Measurements from ENCODE around the gene CA5B. TPM values are rescaled to one million over a fixed set of nuclear protein-coding genes. Genes with fewer than 3 reads are reported as not detected.

CA5B gene
- total and polyA plus RNA-seq, 2 donors (not counting 1 experiment from before 2014, with no cell fraction given), result 17.2 to 25.1 TPM

DNA sequence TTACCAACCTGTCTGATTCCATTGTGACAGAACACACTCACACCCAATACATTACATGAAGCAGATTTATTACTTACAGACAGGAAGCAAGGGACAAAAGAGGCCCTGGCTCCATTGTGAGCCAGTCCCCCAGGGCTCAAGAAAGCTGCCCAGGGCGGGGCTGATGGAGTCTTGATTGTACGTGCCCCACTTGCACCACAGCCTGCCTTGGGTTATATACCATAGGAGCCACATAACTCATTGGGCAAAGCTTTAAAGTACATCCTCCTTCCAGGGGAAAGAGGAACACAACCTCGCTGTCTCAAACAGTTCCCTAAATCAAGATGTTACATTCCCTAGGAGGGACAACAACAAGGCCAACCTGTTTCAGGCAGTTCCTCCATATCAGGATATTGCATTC lies 48.8 kb downstream of the CA5B start:
- intact Hi-C loops (cut with micrococcal nuclease), result loop anchor here (10.0 kb wide), 1 partner anchor 452 kb away; the partner anchor contains the start of gene PIGA
- no peak overlapping the region for H3K27ac ChIP-seq (ENCODE audit: low read length in 2 of 2)
- TF ChIP-seq, protein P1, sequence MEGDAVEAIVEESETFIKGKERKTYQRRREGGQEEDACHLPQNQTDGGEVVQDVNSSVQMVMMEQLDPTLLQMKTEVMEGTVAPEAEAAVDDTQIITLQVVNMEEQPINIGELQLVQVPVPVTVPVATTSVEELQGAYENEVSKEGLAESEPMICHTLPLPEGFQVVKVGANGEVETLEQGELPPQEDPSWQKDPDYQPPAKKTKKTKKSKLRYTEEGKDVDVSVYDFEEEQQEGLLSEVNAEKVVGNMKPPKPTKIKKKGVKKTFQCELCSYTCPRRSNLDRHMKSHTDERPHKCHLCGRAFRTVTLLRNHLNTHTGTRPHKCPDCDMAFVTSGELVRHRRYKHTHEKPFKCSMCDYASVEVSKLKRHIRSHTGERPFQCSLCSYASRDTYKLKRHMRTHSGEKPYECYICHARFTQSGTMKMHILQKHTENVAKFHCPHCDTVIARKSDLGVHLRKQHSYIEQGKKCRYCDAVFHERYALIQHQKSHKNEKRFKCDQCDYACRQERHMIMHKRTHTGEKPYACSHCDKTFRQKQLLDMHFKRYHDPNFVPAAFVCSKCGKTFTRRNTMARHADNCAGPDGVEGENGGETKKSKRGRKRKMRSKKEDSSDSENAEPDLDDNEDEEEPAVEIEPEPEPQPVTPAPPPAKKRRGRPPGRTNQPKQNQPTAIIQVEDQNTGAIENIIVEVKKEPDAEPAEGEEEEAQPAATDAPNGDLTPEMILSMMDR (IDR thresholded peaks at IDR 0.05), result no peak
- no peak for TF ChIP-seq EZH2 (IDR thresholded peaks at IDR 0.05; ENCODE audit: borderline replicate concordance, insufficient read depth, low read depth, low read length, poor library complexity, severe bottlenecking)
- H3K4me1 Mint-ChIP-seq, result peaks cover 6% of the 10 kb centered on the region
- no peaks in the 10 kb centered on the region for H3K36me3 ChIP-seq (replicated peaks in 1 of 2; ENCODE audit: control extremely low read depth in 1 of 2, control insufficient read depth in 1 of 2, extremely low read depth in 1 of 2, insufficient read depth in 2 of 2, low read length in 1 of 2)
- no peak overlapping the region for H3K4me3 Mint-ChIP-seq
- no peaks in the 10 kb centered on the region for H3K27me3 ChIP-seq (replicated peaks in 1 of 4; ENCODE audit: control extremely low read depth in 1 of 4, control insufficient read depth in 3 of 4, insufficient read depth in 4 of 4, low read length in 3 of 4)
- ATAC-seq (ENCODE audit: low read depth) (no peak), DNase-seq (no peak)
- no peaks in the 10 kb centered on the region for H3K9me3 ChIP-seq (ENCODE audit: control extremely low read depth in 1 of 3, control insufficient read depth in 2 of 3, insufficient read depth in 1 of 3, low read length in 2 of 3)
- H3K9me3 Mint-ChIP-seq (ENCODE audit: insufficient read depth), result no peaks in the 10 kb centered on the region
- WGBS (ENCODE audit: insufficient coverage), result no CpG with 5 or more reads among the region's 3 CpGs
- H3K79me2 ChIP-seq (ENCODE audit: control insufficient read depth, insufficient read depth, low read length), result peaks cover 3% of the 10 kb centered on the region
- no peak overlapping the region for H3K4me2 ChIP-seq (replicated peaks; ENCODE audit: low read depth, low read length, poor library complexity, severe bottlenecking)
- H3K9ac ChIP-seq (ENCODE audit: low read length), result no peak overlapping the region
- peak overlapping the region; percentile 27 for H3K27ac Mint-ChIP-seq
- H3K4me3 ChIP-seq (ENCODE audit: control extremely low read depth in 1 of 5, extremely low read depth in 1 of 5, insufficient read depth in 1 of 5, low read depth in 2 of 5, low read length in 4 of 5), result no peak overlapping the region
- H3K4me1 ChIP-seq (ENCODE audit: control insufficient read depth in 2 of 2, insufficient read depth in 2 of 2, low read length in 2 of 2), result peaks cover 19 to 27% of the 10 kb centered on the region in 2 donors
- ChIA-PET POLR2A (no interaction called here), CTCF (no interaction called here)
- no peaks in the 10 kb centered on the region for H3K27me3 Mint-ChIP-seq
- H4K20me1 ChIP-seq (ENCODE audit: control insufficient read depth, insufficient read depth, low read length, poor library complexity, severe bottlenecking), result no peaks in the 10 kb centered on the region
- H2AFZ ChIP-seq (ENCODE audit: insufficient read depth, low read depth, low read length, poor library complexity, severe bottlenecking), result no peak overlapping the region

DNA sequence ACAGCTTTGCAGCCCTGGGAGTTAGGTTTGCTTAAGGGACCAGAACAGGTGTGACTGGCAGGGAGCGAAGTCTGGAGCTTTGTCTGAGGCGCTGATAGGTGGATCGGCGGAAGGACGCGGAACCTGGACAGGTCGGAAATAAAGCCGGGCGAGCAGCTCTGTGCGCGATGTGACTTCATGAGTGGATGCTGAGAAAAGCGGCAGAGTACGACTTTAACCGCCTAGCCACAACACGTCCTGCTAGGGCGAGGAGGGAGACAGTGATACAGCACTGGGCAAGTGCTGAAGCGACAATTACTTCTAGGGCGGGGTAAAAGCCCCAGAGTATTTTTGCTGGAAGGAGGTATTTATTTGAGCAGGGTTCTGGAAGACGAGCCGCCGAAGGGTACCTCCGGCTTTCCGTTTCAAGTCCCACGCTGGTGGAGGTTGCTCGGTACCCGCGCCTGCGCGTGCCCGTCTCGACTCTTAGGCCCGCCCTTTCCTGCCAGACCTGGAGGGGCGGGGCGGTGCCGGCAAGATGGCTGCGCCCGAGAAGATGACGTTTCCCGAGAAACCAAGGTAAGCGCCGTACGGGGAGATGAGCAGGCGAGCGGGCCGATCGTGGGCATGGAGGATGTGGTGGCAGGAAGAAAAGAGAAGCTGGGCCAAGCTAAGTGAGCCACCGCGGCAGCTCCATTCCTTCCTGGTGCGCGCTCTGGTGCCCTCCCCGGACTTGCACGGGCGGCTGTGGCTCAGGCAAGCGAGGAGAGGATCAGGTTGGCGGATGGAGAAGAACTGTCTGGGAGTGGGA lies 52.1 kb downstream of the CA5B start, which contains the start of gene ZRSR2:
ZRSR2 (plus strand) TSS at position 506 of the 790 bp plus-strand sequence; CDS start at position 518, 12 bp downstream.
- Histone ChIP-seq H2AFZ (ENCODE audit: insufficient read depth, low read depth, low read length, poor library complexity, severe bottlenecking) (peak within 1 kb of the TSS; percentile 97), H4K20me1 (ENCODE audit: control insufficient read depth, insufficient read depth, low read length, poor library complexity, severe bottlenecking) (peaks cover 13% of the 10 kb centered on the region), H3K4me3 (ENCODE audit: control extremely low read depth in 1 of 5, extremely low read depth in 1 of 5, insufficient read depth in 1 of 5, low read depth in 2 of 5, low read length in 4 of 5) (peak within 1 kb of the TSS; percentile 74 to 98 (median 88)), H3K4me2 (replicated peaks; ENCODE audit: low read depth, low read length, poor library complexity, severe bottlenecking) (peak within 1 kb of the TSS; percentile 80), H3K79me2 (ENCODE audit: control insufficient read depth, insufficient read depth, low read length) (peaks cover 35% of the 10 kb centered on the region), H3K27ac (ENCODE audit: low read length in 2 of 2) (peak within 1 kb of the TSS; percentile 88 to 95), H3K9ac (ENCODE audit: low read length) (peak within 1 kb of the TSS; percentile 93), H3K4me1 (ENCODE audit: control insufficient read depth in 2 of 2, insufficient read depth in 2 of 2, low read length in 2 of 2) (peaks cover 25 to 27% of the 10 kb centered on the region in 2 donors), H3K36me3 (replicated peaks in 1 of 2; ENCODE audit: control extremely low read depth in 1 of 2, control insufficient read depth in 1 of 2, extremely low read depth in 1 of 2, insufficient read depth in 2 of 2, low read length in 1 of 2) (peaks cover 2 to 16% of the 10 kb centered on the region in 2 experiments), H3K27me3 (replicated peaks in 1 of 4; ENCODE audit: control extremely low read depth in 1 of 4, control insufficient read depth in 3 of 4, insufficient read depth in 4 of 4, low read length in 3 of 4) (no peaks in the 10 kb centered on the region), H3K9me3 (ENCODE audit: control extremely low read depth in 1 of 3, control insufficient read depth in 2 of 3, insufficient read depth in 1 of 3, low read length in 2 of 3) (no peaks in the 10 kb centered on the region)
- 0% methylated on average over 46 of the region's 55 CpGs for WGBS (ENCODE audit: insufficient coverage)
- Mint-ChIP-seq H3K27me3 (no peaks in the 10 kb centered on the region), H3K27ac (no peak within 1 kb of the TSS), H3K4me3 (no peak within 1 kb of the TSS), H3K4me1 (peaks cover 20% of the 10 kb centered on the region), H3K9me3 (ENCODE audit: insufficient read depth) (no peaks in the 10 kb centered on the region)
- ATAC-seq (ENCODE audit: low read depth) (peak; percentile 92), DNase-seq (peak; percentile 89)
- intact Hi-C loops (cut with micrococcal nuclease), result loop anchor here (1.0 to 10.0 kb wide), 7 partner anchors 8 to 918 kb away; partner anchors contain the start of genes CA5B, FANCB, MOSPD2 and PIGA
- ChIA-PET POLR2A (interaction anchor here (0.8 to 1.7 kb wide), 3 partner anchors 39 to 65 kb away, joined by 3 to 9 read pairs (median 3); partner anchors contain the start of genes AP1S2 and CA5B), CTCF (interaction anchor here (0.9 kb wide), 1 partner anchor 65 kb away, joined by 3 read pairs; the partner anchor contains the start of gene AP1S2)
- no peak for TF ChIP-seq EZH2 (IDR thresholded peaks at IDR 0.05; ENCODE audit: borderline replicate concordance, insufficient read depth, low read depth, low read length, poor library complexity, severe bottlenecking)
- TF ChIP-seq, protein P1 (IDR thresholded peaks at IDR 0.05), result no peak
